GM12878 (cell line): ENCODE data around the gene S1PR2. TPM values are rescaled to one million over a fixed set of nuclear protein-coding genes. Genes with fewer than 3 reads are reported as not detected.

Experiments used
- ATAC-seq: fragments of 200-7000 bp; cut with Tn5 transposase; 3 replicates; pipeline ENCODE4 v1.9.1; 2020; ENCODE audit warnings: mild to moderate bottlenecking, moderate library complexity
- BruUV-seq: library from RNA; stranded (reverse); fragments of 400-500 nt; replicated peaks from 2 replicates; lab custom pipeline; 2021; lab: Mats Ljungman, UMichigan
- CTCF ChIA-PET: fragments of 300-600 bp; sonication (Branson Sonifier 250); formaldehyde crosslinking; extraction: SDS; loops from one replicate; lab custom pipeline; 2021; ENCODE audit warnings: inconsistent platforms; lab: Yijun Ruan, JAX
- POLR2A ChIA-PET: fragments of 350-600 bp; formaldehyde crosslinking; extraction: SDS; loops from one replicate; lab custom pipeline; 2021; ENCODE audit warnings: inconsistent platforms; lab: Charles Lee
- RAD21 ChIA-PET: fragments of 300-600 bp; sonication (Branson Sonifier 250); formaldehyde crosslinking; loops from one replicate; lab custom pipeline; 2023; ENCODE audit warnings: antibody characterized with exemption; ENCODE audit not compliant: unreplicated experiment; lab: Charles Lee
- SMC1A ChIA-PET: fragments of 300-600 bp; sonication (Branson Sonifier 250); formaldehyde crosslinking; loops from one replicate; lab custom pipeline; 2023; ENCODE audit not compliant: unreplicated experiment, uncharacterized antibody; lab: Charles Lee
- DNase-seq: peaks from one replicate; pipeline ENCODE4 v3.0.0-alpha.2; 2011; ENCODE audit warnings: low read depth, low spot score
- FAIRE-seq: peaks from 3 replicates; lab custom pipeline; 2011; peaks lifted over from hg19 to GRCh38; lab: Jason Lieb, UNC
- H2AFZ ChIP-seq: 2 replicates; pipeline ENCODE4 v1.6.0; 2011; ENCODE audit warnings: low read depth, low read length, control low read depth; ENCODE audit not compliant: control insufficient read depth
- H3K27ac ChIP-seq: 2 replicates; pipeline ENCODE4 v1.5.1; 2011; ENCODE audit warnings: control low read depth; ENCODE audit not compliant: control insufficient read depth, insufficient read depth
- H3K27me3 ChIP-seq, 2 experiments: replicated peaks in 1 of 2; 2 replicates each; pipeline versions ENCODE4 v1.6.0 to v1.6.1; 2011; ENCODE audit warnings: low read length in 1 of 2; ENCODE audit not compliant: control insufficient read depth in 2 of 2, insufficient read depth in 2 of 2
- H3K36me3 ChIP-seq, 2 experiments: 2 replicates each; pipeline ENCODE4 v1.5.1; 2011; ENCODE audit warnings: low read length in 1 of 2; ENCODE audit not compliant: control insufficient read depth in 2 of 2, insufficient read depth in 2 of 2
- H3K4me1 ChIP-seq: 2 replicates; pipeline ENCODE4 v1.6.1; 2011; ENCODE audit warnings: mild to moderate bottlenecking, low read length, moderate library complexity, mixed read lengths; ENCODE audit not compliant: control insufficient read depth, insufficient read depth
- H3K4me2 ChIP-seq: 2 replicates; pipeline ENCODE4 v1.6.0; 2011; ENCODE audit warnings: control low read depth; ENCODE audit not compliant: control insufficient read depth, insufficient read depth
- H3K4me3 ChIP-seq: fragments of 200-600 bp; sonication (generic); 2 replicates; pipeline ENCODE4 v1.5.1; 2016
- H3K79me2 ChIP-seq: 2 replicates; pipeline ENCODE4 v1.6.0; 2011; ENCODE audit warnings: low read length; ENCODE audit not compliant: control insufficient read depth, insufficient read depth
- H3K9ac ChIP-seq: 2 replicates; pipeline ENCODE4 v1.8.0; 2011; ENCODE audit warnings: low read length, control low read depth, mixed read lengths; ENCODE audit not compliant: control insufficient read depth, insufficient read depth
- H3K9me3 ChIP-seq: replicated peaks from 3 replicates; pipeline ENCODE4 v1.5.1; 2011; ENCODE audit warnings: mild to moderate bottlenecking, low read length; ENCODE audit not compliant: control insufficient read depth, insufficient read depth
- H4K20me1 ChIP-seq: 2 replicates; pipeline ENCODE4 v1.6.0; 2011; ENCODE audit not compliant: control insufficient read depth, insufficient read depth
- ASH2L ChIP-seq: fragments of 300-600, 200-600 bp; sonication (generic); IDR thresholded peaks from 2 replicates; pipeline ENCODE4 v1.6.1; 2017; ENCODE audit warnings: low read depth, mild to moderate bottlenecking, borderline replicate concordance
- CBX3 ChIP-seq: fragments of 200-600 bp; sonication (generic); IDR thresholded peaks from 2 replicates; pipeline ENCODE4 v1.6.1; 2016; ENCODE audit warnings: low read depth, borderline replicate concordance
- DPF2 ChIP-seq: fragments of 450-650 bp; IDR thresholded peaks from 2 replicates; pipeline ENCODE4 v1.6.1; 2017; ENCODE audit warnings: mild to moderate bottlenecking
- EZH2 ChIP-seq: IDR thresholded peaks from 2 replicates; pipeline ENCODE4 v1.6.1; 2012; ENCODE audit warnings: low read depth, mild to moderate bottlenecking, control low read depth, inconsistent platforms, low read length, borderline replicate concordance; ENCODE audit not compliant: control insufficient read depth
- IKZF2 ChIP-seq, 2 experiments: fragments of 450-650 bp; IDR thresholded peaks; 2 replicates each; pipeline ENCODE4 v1.6.1; 2017; ENCODE audit warnings: mild to moderate bottlenecking in 2 of 2, moderate library complexity in 2 of 2
- JUND ChIP-seq: IDR thresholded peaks from 2 replicates; pipeline ENCODE4 v1.6.1; 2012; ENCODE audit warnings: low read depth, mild to moderate bottlenecking, low read length, improper control_type of control experiment, moderate library complexity
- MEF2A ChIP-seq: IDR thresholded peaks from 2 replicates; pipeline ENCODE4 v1.6.1; 2011; ENCODE audit warnings: low read depth, mild to moderate bottlenecking, low read length, moderate library complexity; ENCODE audit not compliant: insufficient read depth
- MXI1 ChIP-seq: fragments of 150-350 bp; IDR thresholded peaks from 2 replicates; pipeline ENCODE4 v1.6.1; 2011; ENCODE audit warnings: low read depth, mild to moderate bottlenecking, inconsistent platforms, low read length, improper control_type of control experiment
- POLR2AphosphoS2 ChIP-seq: IDR thresholded peaks from 2 replicates; pipeline ENCODE4 v1.6.1; 2011; ENCODE audit warnings: low read depth, mild to moderate bottlenecking, low read length, improper control_type of control experiment, moderate library complexity
- RAD51 ChIP-seq: fragments of 450-650 bp; IDR thresholded peaks from 2 replicates; pipeline ENCODE4 v1.6.1; 2016; ENCODE audit warnings: moderate library complexity, mild to moderate bottlenecking, inconsistent platforms
- TCF12 ChIP-seq: IDR thresholded peaks from 2 replicates; pipeline ENCODE4 v1.6.1; 2011; ENCODE audit warnings: low read depth, mild to moderate bottlenecking, low read length
- ZNF687 ChIP-seq: fragments of 450-650 bp; IDR thresholded peaks from 2 replicates; pipeline ENCODE4 v1.6.1; 2017; ENCODE audit warnings: mild to moderate bottlenecking, moderate library complexity
- ZZZ3 ChIP-seq: IDR thresholded peaks from 2 replicates; pipeline ENCODE4 v1.6.1; 2011; ENCODE audit warnings: low read depth; ENCODE audit not compliant: control insufficient read depth, insufficient read length
- WGBS: methylation state at CpG from one replicate; pipeline ENCODE4 v1.1.6; 2016; ENCODE audit warnings: low lambda C conversion rate; ENCODE audit not compliant: insufficient replicate concordance, insufficient coverage; ENCODE audit errors: missing lambda C conversion rate; 5-methylcytosine and 5-hydroxymethylcytosine counted together
- in situ Hi-C: fragments of 300-500 bp; cut with MboI; formaldehyde crosslinking; loops from 9 replicates; pipeline ENCODE4 v1.14.3; 2018; ENCODE audit warnings: mixed read lengths
- intact Hi-C: fragments of 100-400 bp; cut with micrococcal nuclease; formaldehyde crosslinking; loops from one replicate; pipeline ENCODE4 v1.14.2; 2022; ENCODE audit not compliant: unreplicated experiment
- polyA plus RNA-seq, 11 experiments: library from polyadenylated mRNA; depleted of rRNA in 4 of 11; unstranded in 6 of 11; stranded (reverse) in 5 of 11; fragments of >200 nt; fragmentation: Nextera tagmentation in 4 of 11; fragmentation: Illumina TruSeq in 1 of 11; extraction: Ambion mirVana in 4 of 11; extraction: Trizol in 1 of 11; gene quantifications; 1 replicate in 1 of 11; 2 replicates in 10 of 11; pipeline versions ENCODE4 v1.2.1 to v1.2.3, GENCODE V29; 2011 to 2016; ENCODE audit warnings: inconsistent platforms in 2 of 11, missing spikeins in 2 of 11, low read depth in 1 of 11
- total RNA-seq, 4 experiments: library from RNA; depleted of rRNA in 3 of 4; stranded (reverse); fragments of >200 nt in 3 of 4; fragmentation: Illumina TruSeq in 1 of 4; extraction: Trizol in 1 of 4; gene quantifications; 2 replicates each; pipeline versions ENCODE4 v1.2.1 to v1.2.3, GENCODE V29; 2013 to 2021

The S1PR2 gene
- total and polyA plus RNA-seq, 10 of the 15 experiments (the other 5 are each of a cell fraction or from before 2014, with no cell fraction given), result 4.9 to 26.8 (median 11.6) TPM

- H3K4me2 ChIP-seq, result no peak overlapping the region
- 80% methylated on average over 12 of the region's 13 CpGs for WGBS
- intact Hi-C loops (no loop called here), in situ Hi-C loops (loop anchor here (25.0 kb wide), 1 partner anchor 1089 kb away; the partner anchor contains the start of genes OR7G3 and ZNF317)
- TF ChIP-seq RAD51 (no peak), MXI1 (no peak), TCF12 (no peak), ZZZ3 (no peak), DPF2 (no peak), ASH2L (no peak), JUND (no peak), CBX3 (no peak), MEF2A (no peak), ZNF687 (no peak), EZH2 (no peak), POLR2AphosphoS2 (no peak), IKZF2 (IDR thresholded peaks at IDR 0.05) (no peak)
- H3K9me3 ChIP-seq, result no peaks in the 10 kb centered on the region; the same call in 2 of the 3 replicates
- peaks cover 59% of the 10 kb centered on the region for H3K79me2 ChIP-seq
- peaks cover 31% of the 10 kb centered on the region for H3K4me1 ChIP-seq
- no TSS peak for BruUV-seq
- no peak overlapping the region for H3K4me3 ChIP-seq
- H3K9ac ChIP-seq, result no peak overlapping the region
- FAIRE-seq (no peak), DNase-seq (no peak), ATAC-seq (no peak)
- no peak overlapping the region for H2AFZ ChIP-seq
- H4K20me1 ChIP-seq, result no peaks in the 10 kb centered on the region
- ChIA-PET CTCF (interaction anchor here (0.5 to 9.8 kb wide), 5 partner anchors 8 to 35 kb away, joined by 3 to 148 read pairs (median 7); partner anchors contain the start of gene MRPL4), POLR2A (interaction anchor here (0.6 kb wide), 1 partner anchor 211 kb away, joined by 5 read pairs; no protein-coding TSS in a partner anchor), SMC1A (interaction anchor here (0.6 to 8.8 kb wide), 8 partner anchors 17 to 298 kb away, joined by 3 to 78 read pairs (median 4); partner anchors contain the start of gene DNMT1), RAD21 (interaction anchor here (0.8 to 8.2 kb wide), 4 partner anchors 9 to 32 kb away, joined by 3 to 98 read pairs (median 6); partner anchors contain the start of gene MRPL4)
- H3K27me3 ChIP-seq, result no peaks in the 10 kb centered on the region
- H3K36me3 ChIP-seq, result peaks cover 5 to 11% of the 10 kb centered on the region in 2 experiments; a peak in 3 of 4 replicates
- no peak overlapping the region for H3K27ac ChIP-seq
Observed at GRCh38 chr19:10226376-10227025, 4.6 kb downstream of the S1PR2 start.
